ENCODE results near the gene MVD. TPM values are rescaled to one million over a fixed set of nuclear protein-coding genes. Genes with fewer than 3 reads are reported as not detected.

MVD gene
- total RNA-seq, 1 experiment from 2014 or later, result 38.3 TPM

DNA sequence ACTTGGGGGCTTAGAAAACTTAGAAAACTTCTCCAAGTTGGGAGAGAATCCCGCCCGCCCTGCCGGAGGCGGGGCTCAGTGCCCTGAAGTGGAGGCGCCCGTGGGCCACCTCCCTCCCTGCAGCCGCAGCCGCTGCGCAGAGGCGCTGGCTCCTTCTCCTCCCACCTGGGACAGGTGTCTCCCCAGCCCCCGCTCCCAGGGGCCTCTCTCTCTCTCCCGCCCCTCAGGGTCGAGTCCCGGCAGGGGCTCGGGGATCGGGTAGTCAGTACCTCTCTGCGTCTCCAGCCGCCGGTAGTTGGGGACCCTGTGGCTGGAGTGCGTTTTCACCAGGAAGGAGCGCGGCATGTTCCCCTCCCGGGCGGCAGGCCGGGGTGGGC is 23.2 kb upstream of the MVD start:
- no peak overlapping the region for H3K27ac ChIP-seq (ENCODE audit: low read length)
- no peak overlapping the region for H3K9ac ChIP-seq (ENCODE audit: low read length)
- ChIA-PET CTCF (no interaction called here), POLR2A (ENCODE audit: unreplicated experiment) (no interaction called here)
- BruUV-seq (replicated peaks), result no TSS peak
- peak; percentile 57 for ATAC-seq
- no peaks in the 10 kb centered on the region for H3K27me3 ChIP-seq (ENCODE audit: low read length)
- no peaks in the 10 kb centered on the region for H4K20me1 ChIP-seq (ENCODE audit: low read length)
- H3K9me3 ChIP-seq (ENCODE audit: low read length), result no peaks in the 10 kb centered on the region
- no peaks in the 10 kb centered on the region for H3K36me3 ChIP-seq (ENCODE audit: low read depth, low read length)
- 0 out of 2 replicates have a peak, but pooled peaks cover 3% of the 10 kb centered on the region for H3K4me1 ChIP-seq (ENCODE audit: insufficient read depth, low read length)
- TF ChIP-seq EZH2 (IDR thresholded peaks at IDR 0.05; ENCODE audit: low read length, unreplicated experiment) (no peak), CTCF (conservative IDR thresholded peaks at IDR 0.05; ENCODE audit: low read depth, low read length) (no peak), EZH2phosphoT487 (IDR thresholded peaks at IDR 0.05; ENCODE audit: borderline replicate concordance, low read length) (no peak)
- peak overlapping the region; percentile 97 for H3K4me2 ChIP-seq (ENCODE audit: low read length)
- intact Hi-C loops (cut with micrococcal nuclease), result loop anchor here (1.0 kb wide), 1 partner anchor 23 kb away; the partner anchor contains the start of gene MVD
- H3F3A ChIP-seq (ENCODE audit: low read length, unreplicated experiment), result no peaks in the 10 kb centered on the region
- no peaks in the 10 kb centered on the region for H3K79me2 ChIP-seq (ENCODE audit: low read length)
- DNase-seq, result peak; percentile 26
- H3K4me3 ChIP-seq (ENCODE audit: low read length), result peak overlapping the region; percentile 72
- peak overlapping the region; percentile 89 for H2AFZ ChIP-seq (ENCODE audit: low read length)
- H3K9me2 ChIP-seq (replicated peaks; ENCODE audit: low read length), result no peaks in the 10 kb centered on the region

- H3K9me2 ChIP-seq (replicated peaks; ENCODE audit: low read length), result no peaks in the 10 kb centered on the region
- ChIA-PET CTCF (no interaction called here), POLR2A (ENCODE audit: unreplicated experiment) (no interaction called here)
- H3K27me3 ChIP-seq (ENCODE audit: low read length), result no peaks in the 10 kb centered on the region
- 0 out of 2 replicates have a peak, but pooled peaks cover 3% of the 10 kb centered on the region for H3K4me1 ChIP-seq (ENCODE audit: insufficient read depth, low read length)
- no peaks in the 10 kb centered on the region for H3K79me2 ChIP-seq (ENCODE audit: low read length)
- TF ChIP-seq CTCF (conservative IDR thresholded peaks at IDR 0.05; ENCODE audit: low read depth, low read length) (peak; percentile 62), EZH2 (IDR thresholded peaks at IDR 0.05; ENCODE audit: low read length, unreplicated experiment) (no peak), EZH2phosphoT487 (IDR thresholded peaks at IDR 0.05; ENCODE audit: borderline replicate concordance, low read length) (no peak)
- no peaks in the 10 kb centered on the region for H3K36me3 ChIP-seq (ENCODE audit: low read depth, low read length)
- DNase-seq (no peak), ATAC-seq (peak; percentile 6; the same call in 1 of the 2 replicates)
- H3K4me2 ChIP-seq (ENCODE audit: low read length), result peak overlapping the region; percentile 97
- H3K9ac ChIP-seq (ENCODE audit: low read length), result no peak overlapping the region
- no peak overlapping the region for H3K27ac ChIP-seq (ENCODE audit: low read length)
- no TSS peak for BruUV-seq (replicated peaks)
- no peaks in the 10 kb centered on the region for H4K20me1 ChIP-seq (ENCODE audit: low read length)
- intact Hi-C loops (cut with micrococcal nuclease), result loop anchor here (1.0 kb wide), 1 partner anchor 22 kb away; the partner anchor contains the start of gene MVD
- H3K9me3 ChIP-seq (ENCODE audit: low read length), result no peaks in the 10 kb centered on the region
- H3F3A ChIP-seq (ENCODE audit: low read length, unreplicated experiment), result no peaks in the 10 kb centered on the region
- peak overlapping the region; percentile 72 for H3K4me3 ChIP-seq (ENCODE audit: low read length)
- peak overlapping the region; percentile 89 for H2AFZ ChIP-seq (ENCODE audit: low read length)
Observed at GRCh38 chr16:88685156-88686061, 22.5 kb upstream of the MVD start.
